K562 (cell line): ENCODE data around the gene ANO6. TPM values are rescaled to one million over a fixed set of nuclear protein-coding genes. Genes with fewer than 3 reads are reported as not detected.

ENCODE experiments used
- BCOR ChIP-seq: fragments of 450-650 bp; IDR thresholded peaks from 2 replicates; pipeline ENCODE4 v1.6.1; 2016
- CBX3 ChIP-seq, 2 experiments: IDR thresholded peaks; 1 replicate in 1 of 2; 2 replicates in 1 of 2; pipeline ENCODE4 v1.6.1; 2012; ENCODE audit warnings: inconsistent platforms in 2 of 2, low read length in 2 of 2, borderline replicate concordance in 1 of 2, control low read depth in 1 of 2
- CCNT2 ChIP-seq: IDR thresholded peaks from 2 replicates; pipeline ENCODE4 v1.6.1; 2011; ENCODE audit warnings: borderline replicate concordance, low read depth, mild to moderate bottlenecking, moderate library complexity, mixed read lengths, low read length; ENCODE audit not compliant: insufficient read length; ENCODE audit errors: extremely low read depth
- CEBPG ChIP-seq, 3 experiments: fragments of 200-800 bp in 1 of 3; sonication (Bioruptor generic) in 1 of 3; sonication (generic) in 1 of 3; formaldehyde crosslinking in 1 of 3; IDR thresholded peaks in 2 of 3; conservative IDR thresholded peaks in 1 of 3; 2 replicates each; pipeline versions ENCODE4 v1.6.1 to v1.8.0; 2016 to 2022; ENCODE audit warnings: missing compliant biosample characterization in 2 of 3, missing genetic modification characterization in 2 of 3, mild to moderate bottlenecking in 1 of 3, missing genetic modification reagents in 1 of 3
- CHD4 ChIP-seq: fragments of 200-600 bp; sonication (generic); IDR thresholded peaks from 3 replicates; pipeline ENCODE4 v1.6.1; 2012; ENCODE audit warnings: low read depth, mild to moderate bottlenecking, mixed read lengths, low read length, inconsistent platforms; ENCODE audit not compliant: insufficient read depth, insufficient replicate concordance, poor library complexity, severe bottlenecking
- EGR1 ChIP-seq: fragments of 450-650 bp; conservative IDR thresholded peaks from 2 replicates; pipeline ENCODE4 v1.6.1; 2017; ENCODE audit warnings: mild to moderate bottlenecking
- ETS1 ChIP-seq: conservative IDR thresholded peaks from 2 replicates; pipeline ENCODE4 v1.6.1; 2011; ENCODE audit warnings: low read depth, mild to moderate bottlenecking, low read length; ENCODE audit not compliant: control insufficient read depth
- EZH2 ChIP-seq: IDR thresholded peaks from 2 replicates; pipeline ENCODE4 v1.6.1; 2012; ENCODE audit warnings: low read depth, mild to moderate bottlenecking, inconsistent platforms, low read length, borderline replicate concordance
- FIP1L1 ChIP-seq: fragments of 200-400 bp; formaldehyde crosslinking; IDR thresholded peaks from 2 replicates; pipeline ENCODE4 v1.6.1; 2018; ENCODE audit warnings: mild to moderate bottlenecking, low read depth, low read length; ENCODE audit not compliant: poor library complexity, severe bottlenecking
- FOSL1 ChIP-seq: fragments of 200-800 bp; sonication (Bioruptor generic); conservative IDR thresholded peaks from 2 replicates; pipeline ENCODE4 v1.6.1; 2016; ENCODE audit warnings: missing genetic modification characterization, missing compliant biosample characterization
- FOXJ2 ChIP-seq: fragments of 200-800 bp; sonication (Bioruptor generic); IDR thresholded peaks from 2 replicates; pipeline ENCODE4 v1.6.1; 2016; ENCODE audit warnings: missing genetic modification characterization, missing compliant biosample characterization
- GATAD2B ChIP-seq: fragments of 450-650 bp; IDR thresholded peaks from 2 replicates; pipeline ENCODE4 v1.6.1; 2017; ENCODE audit warnings: mild to moderate bottlenecking, borderline replicate concordance
- NCOA4 ChIP-seq: fragments of 450-650 bp; IDR thresholded peaks from 2 replicates; pipeline ENCODE4 v1.6.1; 2018; ENCODE audit warnings: mild to moderate bottlenecking; ENCODE audit not compliant: partially characterized antibody
- POLR2AphosphoS2 ChIP-seq: IDR thresholded peaks from 2 replicates; pipeline ENCODE4 v1.6.1; 2012; ENCODE audit warnings: low read length, improper control_type of control experiment
- POLR2B ChIP-seq: fragments of 450-650 bp; IDR thresholded peaks from 2 replicates; pipeline ENCODE4 v1.6.1; 2018; ENCODE audit warnings: low read depth; ENCODE audit not compliant: partially characterized antibody
- TFAM ChIP-seq: fragments of 250-450 bp; sonication (Bioruptor Pico); conservative IDR thresholded peaks from 2 replicates; pipeline ENCODE4 v1.5.0; 2021; ENCODE audit warnings: mild to moderate bottlenecking, moderate library complexity
- TSHZ1 ChIP-seq: fragments of 250-450 bp; sonication (Bioruptor Pico); IDR thresholded peaks from 2 replicates; pipeline ENCODE4 v1.4.0; 2020; ENCODE audit warnings: mild to moderate bottlenecking, moderate library complexity
- ZNF589 ChIP-seq: fragments of 200-800 bp; sonication (Bioruptor generic); IDR thresholded peaks from 2 replicates; pipeline ENCODE4 v1.6.1; 2016; ENCODE audit warnings: low read depth, missing genetic modification characterization, missing compliant biosample characterization
- polyA plus RNA-seq, 8 experiments: library from polyadenylated mRNA; depleted of rRNA in 4 of 8; stranded (reverse) in 5 of 8; unstranded in 3 of 8; fragments of >200 nt; fragmentation: Nextera tagmentation in 2 of 8; fragmentation: Illumina TruSeq in 1 of 8; extraction: Ambion mirVana in 2 of 8; extraction: Trizol in 1 of 8; gene quantifications; 2 replicates each; pipeline versions ENCODE4 v1.2.1 to v1.2.3, GENCODE V29; 2011 to 2014; ENCODE audit warnings: inconsistent platforms in 1 of 8, missing spikeins in 1 of 8
- total RNA-seq, 7 experiments: library from RNA; depleted of rRNA in 6 of 7; stranded (reverse); fragments of >200 nt in 6 of 7; fragmentation: Illumina TruSeq in 2 of 7; extraction: Trizol in 2 of 7; gene quantifications; 2 replicates each; pipeline versions ENCODE4 v1.2.1 to v1.2.3, GENCODE V29; 2011 to 2021; ENCODE audit warnings: low replicate concordance in 1 of 7
- TF ChIP-seq, protein P1 (sequence below): fragments of 450-650 bp; formaldehyde crosslinking; conservative IDR thresholded peaks from 2 replicates; pipeline ENCODE4 v1.4.0; 2022; ENCODE audit warnings: mild to moderate bottlenecking, missing genetic modification characterization
- TF ChIP-seq, protein P2 (sequence below): sonication (generic); formaldehyde crosslinking; IDR thresholded peaks from 2 replicates; pipeline ENCODE4 v1.8.1; 2023; ENCODE audit warnings: mild to moderate bottlenecking, missing genetic modification reagents, moderate library complexity

ANO6 gene
- total and polyA plus RNA-seq, 9 of the 15 experiments (the other 6 are each of a cell fraction or from before 2014, with no cell fraction given): 3.5 to 24.7 (median 20.3) TPM

GRCh38 chr12:45273717-45274271 is 57.9 kb downstream of the ANO6 start (continued):
- TF ChIP-seq CEBPG (CRISPR knock-in tag; IDR thresholded peaks at IDR 0.05) (no peak), CEBPG (tag; conservative IDR thresholded peaks at IDR 0.05 in 1 of 2, IDR thresholded peaks at IDR 0.05 in 1 of 2) (no peak), CHD4 (no peak), FIP1L1 (no peak), TSHZ1 (no peak), POLR2AphosphoS2 (no peak), TFAM (no peak), EGR1 (no peak), EZH2 (no peak), ZNF589 (no peak), FOXJ2 (no peak), FOSL1 (tag) (peak; percentile 98), NCOA4 (no peak), CCNT2 (peak; percentile 58), CBX3 (IDR thresholded peaks at IDR 0.05; ENCODE audit: borderline replicate concordance in 1 of 2, low read length in 2 of 2) (peak in 1 of 2 experiments; percentile 83; a peak in 1 of 3 replicates), GATAD2B (peak; percentile 46; the same call in 1 of the 2 replicates), BCOR (0 out of 2 replicates have a peak, but pooled peaks have one; percentile 39), POLR2B (no peak), ETS1 (no peak)
- TF ChIP-seq, protein P1, sequence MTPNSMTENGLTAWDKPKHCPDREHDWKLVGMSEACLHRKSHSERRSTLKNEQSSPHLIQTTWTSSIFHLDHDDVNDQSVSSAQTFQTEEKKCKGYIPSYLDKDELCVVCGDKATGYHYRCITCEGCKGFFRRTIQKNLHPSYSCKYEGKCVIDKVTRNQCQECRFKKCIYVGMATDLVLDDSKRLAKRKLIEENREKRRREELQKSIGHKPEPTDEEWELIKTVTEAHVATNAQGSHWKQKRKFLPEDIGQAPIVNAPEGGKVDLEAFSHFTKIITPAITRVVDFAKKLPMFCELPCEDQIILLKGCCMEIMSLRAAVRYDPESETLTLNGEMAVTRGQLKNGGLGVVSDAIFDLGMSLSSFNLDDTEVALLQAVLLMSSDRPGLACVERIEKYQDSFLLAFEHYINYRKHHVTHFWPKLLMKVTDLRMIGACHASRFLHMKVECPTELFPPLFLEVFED (CRISPR knock-in tag): 0 out of 2 replicates have a peak, but pooled peaks have one; percentile 24
- TF ChIP-seq, protein P2, sequence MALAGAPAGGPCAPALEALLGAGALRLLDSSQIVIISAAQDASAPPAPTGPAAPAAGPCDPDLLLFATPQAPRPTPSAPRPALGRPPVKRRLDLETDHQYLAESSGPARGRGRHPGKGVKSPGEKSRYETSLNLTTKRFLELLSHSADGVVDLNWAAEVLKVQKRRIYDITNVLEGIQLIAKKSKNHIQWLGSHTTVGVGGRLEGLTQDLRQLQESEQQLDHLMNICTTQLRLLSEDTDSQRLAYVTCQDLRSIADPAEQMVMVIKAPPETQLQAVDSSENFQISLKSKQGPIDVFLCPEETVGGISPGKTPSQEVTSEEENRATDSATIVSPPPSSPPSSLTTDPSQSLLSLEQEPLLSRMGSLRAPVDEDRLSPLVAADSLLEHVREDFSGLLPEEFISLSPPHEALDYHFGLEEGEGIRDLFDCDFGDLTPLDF: no peak
